Measurements from ENCODE around the gene ZP2.

Gene ZP2

DNA sequence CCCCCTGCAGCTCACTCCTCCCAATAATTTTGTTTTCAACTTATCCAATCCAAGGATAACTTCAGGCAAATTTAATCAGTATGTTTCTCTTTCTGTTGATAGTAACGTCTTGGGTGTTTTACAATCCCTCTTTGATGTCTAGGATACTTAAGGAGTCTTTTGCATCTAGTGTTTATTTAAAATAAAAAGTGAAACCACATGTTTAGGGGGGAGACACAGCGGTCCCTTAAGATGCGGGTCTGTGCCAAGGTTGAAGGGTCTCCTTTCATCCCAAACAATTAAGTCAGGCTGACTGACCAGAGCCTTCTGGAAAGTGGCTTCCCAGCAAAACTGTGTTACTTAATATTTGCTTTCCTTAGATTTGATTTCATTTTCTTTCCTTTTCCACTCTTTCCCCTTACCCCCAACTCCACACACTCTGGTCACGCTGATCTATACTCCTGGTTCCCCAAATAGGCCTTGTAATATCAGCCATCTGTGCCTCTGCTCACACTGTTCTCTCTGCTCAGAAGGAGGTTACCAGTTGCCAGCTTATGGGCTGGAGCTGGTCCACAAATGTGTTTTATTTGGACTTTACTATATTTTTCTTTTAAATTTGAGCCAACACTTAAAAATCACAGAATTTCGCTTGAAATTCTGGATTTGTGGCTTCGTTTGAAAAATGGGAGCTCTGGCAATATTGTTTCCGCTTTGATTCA is 33.3 kb upstream of the ZP2 start:
- no peaks in the 10 kb centered on the region for H3K27me3 ChIP-seq (ENCODE audit: insufficient read depth, low read depth, severe bottlenecking)
- H3K27ac ChIP-seq: no peak overlapping the region
- H3K9me3 ChIP-seq (ENCODE audit: severe bottlenecking): no peaks in the 10 kb centered on the region
- H3K36me3 ChIP-seq: no peaks in the 10 kb centered on the region
- H3K4me3 ChIP-seq (ENCODE audit: low read depth, low read length): no peak overlapping the region
- TF ChIP-seq, protein P1, sequence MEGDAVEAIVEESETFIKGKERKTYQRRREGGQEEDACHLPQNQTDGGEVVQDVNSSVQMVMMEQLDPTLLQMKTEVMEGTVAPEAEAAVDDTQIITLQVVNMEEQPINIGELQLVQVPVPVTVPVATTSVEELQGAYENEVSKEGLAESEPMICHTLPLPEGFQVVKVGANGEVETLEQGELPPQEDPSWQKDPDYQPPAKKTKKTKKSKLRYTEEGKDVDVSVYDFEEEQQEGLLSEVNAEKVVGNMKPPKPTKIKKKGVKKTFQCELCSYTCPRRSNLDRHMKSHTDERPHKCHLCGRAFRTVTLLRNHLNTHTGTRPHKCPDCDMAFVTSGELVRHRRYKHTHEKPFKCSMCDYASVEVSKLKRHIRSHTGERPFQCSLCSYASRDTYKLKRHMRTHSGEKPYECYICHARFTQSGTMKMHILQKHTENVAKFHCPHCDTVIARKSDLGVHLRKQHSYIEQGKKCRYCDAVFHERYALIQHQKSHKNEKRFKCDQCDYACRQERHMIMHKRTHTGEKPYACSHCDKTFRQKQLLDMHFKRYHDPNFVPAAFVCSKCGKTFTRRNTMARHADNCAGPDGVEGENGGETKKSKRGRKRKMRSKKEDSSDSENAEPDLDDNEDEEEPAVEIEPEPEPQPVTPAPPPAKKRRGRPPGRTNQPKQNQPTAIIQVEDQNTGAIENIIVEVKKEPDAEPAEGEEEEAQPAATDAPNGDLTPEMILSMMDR (IDR thresholded peaks at IDR 0.05; ENCODE audit: low read depth, low read length): no peak
- no peak for DNase-seq

DNA sequence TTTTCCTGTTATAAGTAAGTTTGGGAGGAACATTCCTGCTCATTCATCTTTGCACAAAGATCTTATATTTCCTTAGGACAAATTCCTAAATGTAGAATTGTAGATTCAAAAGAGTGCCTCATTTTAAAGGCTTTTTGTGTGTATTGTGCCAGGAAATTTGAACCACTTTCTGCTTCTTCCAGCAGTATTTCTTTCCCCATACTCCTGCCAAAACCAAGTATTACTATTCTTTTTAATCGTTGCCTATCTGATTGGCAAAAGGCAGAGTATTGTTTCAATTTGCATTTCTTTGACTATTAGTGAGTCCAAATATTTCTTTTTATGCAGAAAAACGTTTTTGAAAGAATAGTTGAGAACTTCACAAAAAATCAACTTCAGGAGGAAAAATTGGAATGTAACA is 31.4 kb upstream of the ZP2 start:
- Histone ChIP-seq H3K27me3 (ENCODE audit: insufficient read depth, low read depth, severe bottlenecking) (no peaks in the 10 kb centered on the region), H3K27ac (no peak overlapping the region), H3K36me3 (no peaks in the 10 kb centered on the region), H3K4me3 (ENCODE audit: low read depth, low read length) (no peak overlapping the region), H3K9me3 (ENCODE audit: severe bottlenecking) (no peaks in the 10 kb centered on the region)
- TF ChIP-seq, protein P1 (IDR thresholded peaks at IDR 0.05; ENCODE audit: low read depth, low read length): no peak
- no peak for DNase-seq

DNA sequence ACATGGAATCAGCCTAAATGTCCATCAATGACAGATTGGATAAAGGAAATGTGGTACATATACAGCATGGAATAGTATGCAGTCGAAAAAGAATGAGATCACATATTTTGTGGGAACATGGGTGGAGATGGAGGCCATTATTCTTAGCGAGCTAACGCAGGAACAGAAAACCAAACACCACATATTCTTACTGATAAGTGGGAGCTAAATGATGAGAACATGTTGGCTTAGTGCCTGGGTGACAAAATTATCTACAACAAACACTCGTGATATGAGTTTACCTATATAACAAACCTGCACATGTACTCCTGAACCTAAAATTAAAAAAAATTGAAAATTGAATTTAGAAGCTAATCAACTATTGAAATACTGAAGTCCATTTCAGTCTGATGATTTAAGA is 28.3 kb upstream of the ZP2 start:
- no peak for DNase-seq
- no peaks in the 10 kb centered on the region for H3K9me3 ChIP-seq (ENCODE audit: severe bottlenecking)
- H3K36me3 ChIP-seq: no peaks in the 10 kb centered on the region
- no peaks in the 10 kb centered on the region for H3K27me3 ChIP-seq (ENCODE audit: insufficient read depth, low read depth, severe bottlenecking)
- no peak overlapping the region for H3K4me3 ChIP-seq (ENCODE audit: low read depth, low read length)
- TF ChIP-seq, protein P1 (IDR thresholded peaks at IDR 0.05; ENCODE audit: low read depth, low read length): no peak
- H3K27ac ChIP-seq: no peak overlapping the region

DNA sequence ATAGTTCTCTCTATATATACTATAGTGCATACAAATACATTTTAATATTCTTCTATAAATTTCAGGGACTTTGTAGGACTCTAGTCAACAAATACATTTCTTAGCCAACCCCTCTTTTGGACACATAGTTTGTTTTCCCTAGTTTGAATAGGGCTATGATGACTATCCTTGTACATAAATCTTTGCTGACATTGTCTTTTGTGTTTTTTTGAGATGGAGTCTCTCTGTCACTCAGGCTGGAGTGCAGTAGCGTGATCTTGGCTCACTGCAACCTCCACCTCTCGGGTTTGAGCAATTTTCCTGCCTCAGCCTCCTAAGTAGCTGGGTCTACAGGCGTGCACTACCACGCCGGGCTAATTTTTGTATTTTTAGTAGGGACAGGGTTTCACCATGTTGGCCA is 25.5 kb upstream of the ZP2 start:
- TF ChIP-seq, protein P1 (IDR thresholded peaks at IDR 0.05; ENCODE audit: low read depth, low read length): no peak
- H3K9me3 ChIP-seq (ENCODE audit: severe bottlenecking): no peaks in the 10 kb centered on the region

DNA sequence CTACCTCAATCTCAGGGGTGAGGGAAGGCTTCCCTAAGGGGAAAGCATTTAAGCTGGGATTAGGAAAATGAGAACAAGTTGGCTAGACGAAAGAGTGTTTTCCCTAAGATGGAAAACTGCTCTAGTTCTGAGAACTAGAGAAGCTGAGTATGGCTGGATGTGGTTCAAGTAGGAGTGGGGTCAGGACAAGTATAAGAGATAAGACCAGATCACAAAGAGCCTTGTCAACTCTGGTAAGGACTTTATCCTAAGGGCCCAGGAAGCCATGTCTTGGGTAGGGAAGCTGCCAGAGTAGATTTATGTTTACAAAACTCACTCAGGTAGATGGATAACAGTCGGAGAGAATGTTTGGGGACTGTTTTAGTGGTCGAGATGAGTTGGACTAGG is 23.8 kb upstream of the ZP2 start:
- H3K27me3 ChIP-seq (ENCODE audit: insufficient read depth, low read depth, severe bottlenecking): no peaks in the 10 kb centered on the region
- TF ChIP-seq, protein P1 (IDR thresholded peaks at IDR 0.05; ENCODE audit: low read depth, low read length): no peak
- H3K36me3 ChIP-seq: no peaks in the 10 kb centered on the region
- H3K9me3 ChIP-seq (ENCODE audit: severe bottlenecking): no peaks in the 10 kb centered on the region
- H3K4me3 ChIP-seq (ENCODE audit: low read depth, low read length): no peak overlapping the region
- no peak overlapping the region for H3K27ac ChIP-seq
- no peak for DNase-seq

More for the DNA sequence above, 25.5 kb upstream of the ZP2 start:
- Histone ChIP-seq H3K27me3 (ENCODE audit: insufficient read depth, low read depth, severe bottlenecking) (no peaks in the 10 kb centered on the region), H3K4me3 (ENCODE audit: low read depth, low read length) (no peak overlapping the region), H3K27ac (no peak overlapping the region), H3K36me3 (no peaks in the 10 kb centered on the region)
- no peak for DNase-seq
